HuH-7 (cell line): ENCODE results near the gene HBD.
A peak's percentile ranks its signal among the peaks of the same experiment; 100 is the strongest.

ENCODE experiments used
- DNase-seq: peaks from one replicate; pipeline ENCODE4 v3.0.0; 2011; ENCODE audit warnings: low spot score

Gene HBD

DNA sequence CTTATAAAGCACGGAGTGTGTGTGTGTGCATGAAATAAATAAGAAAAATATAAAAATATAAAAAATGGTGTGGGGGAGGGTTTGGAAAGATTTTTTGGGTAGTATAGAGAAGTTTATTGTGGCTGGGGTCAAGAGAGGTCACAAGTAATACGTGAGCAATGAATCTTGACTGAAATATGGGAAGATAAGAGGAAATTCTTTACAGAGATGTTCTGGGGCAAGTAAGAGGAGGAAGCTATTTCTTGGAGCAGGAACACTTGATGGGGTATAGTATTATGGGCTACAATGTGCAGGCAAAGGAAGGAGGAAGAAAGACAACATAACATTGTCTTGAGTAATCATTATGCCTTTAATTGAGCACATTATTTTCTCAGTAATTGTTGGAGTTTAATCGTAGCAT, 2.1 kb downstream of the HBD start:
- no peak for DNase-seq

DNA sequence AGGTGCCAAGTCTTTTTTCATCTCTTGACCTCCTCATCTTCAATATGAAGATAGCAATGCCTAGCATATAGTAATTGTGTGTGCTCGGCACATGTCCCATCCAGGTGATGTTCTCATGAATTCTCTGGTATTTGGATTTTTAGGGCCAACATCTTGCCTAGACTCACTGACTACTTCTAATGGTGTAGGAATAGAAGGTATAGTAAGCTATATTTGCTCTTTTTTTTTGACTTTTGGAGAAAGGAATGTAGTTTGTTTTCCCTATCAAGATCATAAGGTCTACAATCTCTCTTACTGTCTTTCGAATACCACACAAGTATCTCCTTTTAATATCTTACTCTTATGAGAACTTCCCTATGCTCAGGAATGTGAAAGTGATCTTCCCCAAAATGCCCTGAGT, 3.2 kb downstream of the HBD start:
- DNase-seq = no peak

DNA sequence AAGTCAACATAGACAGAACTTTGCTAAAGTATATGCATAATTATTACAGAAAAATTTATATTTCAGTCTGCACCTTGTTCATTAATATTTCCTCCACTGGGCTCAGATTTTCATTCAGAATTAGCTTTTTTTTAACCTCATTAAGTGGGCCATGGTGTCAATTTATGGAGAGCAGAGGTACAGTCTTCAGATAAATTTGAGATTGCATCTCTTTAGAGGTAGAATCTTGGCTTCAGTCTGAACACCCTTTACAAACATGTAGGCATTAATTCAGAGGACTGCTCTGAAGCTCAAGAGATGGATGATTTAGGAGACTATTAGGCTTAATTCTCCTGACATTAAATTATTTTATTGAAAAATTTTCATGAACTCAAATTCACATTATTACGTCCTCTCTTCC, 4.0 kb downstream of the HBD start:
- DNase-seq = no peak

DNA sequence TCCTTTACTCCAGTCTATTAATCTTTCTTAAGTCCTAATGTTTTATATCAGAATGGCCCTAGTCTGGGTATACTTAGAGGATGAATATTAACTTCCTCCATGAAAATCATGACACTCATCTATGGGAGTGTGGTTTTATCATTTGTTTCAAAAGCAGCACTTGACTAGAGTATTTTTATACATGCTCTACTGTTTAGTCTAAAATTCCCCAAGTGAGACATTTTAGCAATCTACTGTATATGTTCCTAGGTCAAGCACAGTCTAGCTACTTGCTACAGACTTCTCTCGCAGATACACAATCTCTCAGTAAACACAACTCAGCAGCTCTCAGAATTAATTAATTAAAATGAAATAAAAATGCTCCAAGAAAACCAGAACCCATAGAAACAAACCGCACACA, 4.5 kb downstream of the HBD start:
- no peak for DNase-seq

DNA sequence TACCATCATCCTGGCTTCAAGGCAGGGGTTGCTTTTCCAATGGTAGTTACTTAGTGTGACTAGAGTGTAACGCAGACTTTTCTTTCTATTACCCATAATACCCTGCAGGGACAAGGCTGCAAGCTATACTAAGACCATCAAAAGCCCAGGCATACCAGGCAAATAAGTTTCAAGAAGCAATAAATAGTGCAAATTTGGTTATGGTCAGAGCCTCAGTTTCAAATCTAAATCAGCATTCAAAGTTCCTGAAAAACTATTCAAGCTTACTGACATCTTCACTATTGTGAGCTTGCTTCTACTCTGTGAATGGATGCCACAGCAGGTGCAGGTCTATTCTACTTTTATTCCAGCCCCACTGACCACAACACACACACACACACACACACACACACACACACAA, 4.9 kb downstream of the HBD start:
- no peak for DNase-seq

DNA sequence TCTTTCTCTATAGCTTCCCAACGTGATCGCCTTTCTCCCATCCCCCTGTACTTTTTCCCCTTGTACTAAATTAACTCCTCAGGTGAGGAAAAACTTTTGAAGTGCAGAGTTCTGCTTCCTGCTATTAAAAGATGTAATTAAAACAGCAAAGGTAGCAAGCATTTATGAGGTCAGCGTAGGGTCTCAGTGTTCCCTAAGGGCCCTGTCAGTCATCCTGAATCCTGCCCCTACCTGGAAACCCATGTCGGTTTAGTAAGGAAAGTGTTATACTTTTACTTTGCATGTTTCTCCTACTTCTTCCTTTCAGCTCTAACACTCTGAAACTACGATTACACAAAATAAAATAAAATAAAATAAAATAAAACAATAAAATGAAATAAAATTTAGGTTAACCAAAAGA, 6.2 kb downstream of the HBD start:
- DNase-seq = no peak

DNA sequence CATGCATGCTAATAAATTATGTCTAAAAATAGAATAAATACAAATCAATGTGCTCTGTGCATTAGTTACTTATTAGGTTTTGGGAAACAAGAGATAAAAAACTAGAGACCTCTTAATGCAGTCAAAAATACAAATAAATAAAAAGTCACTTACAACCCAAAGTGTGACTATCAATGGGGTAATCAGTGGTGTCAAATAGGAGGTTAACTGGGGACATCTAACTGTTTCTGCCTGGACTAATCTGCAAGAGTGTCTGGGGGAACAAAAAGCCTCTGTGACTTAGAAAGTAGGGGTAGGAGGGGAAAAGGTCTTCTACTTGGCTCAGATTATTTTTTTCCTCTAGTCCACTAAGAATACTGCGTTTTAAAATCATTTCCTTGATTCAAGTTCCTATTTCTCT, 6.6 kb downstream of the HBD start:
- no peak for DNase-seq

DNA sequence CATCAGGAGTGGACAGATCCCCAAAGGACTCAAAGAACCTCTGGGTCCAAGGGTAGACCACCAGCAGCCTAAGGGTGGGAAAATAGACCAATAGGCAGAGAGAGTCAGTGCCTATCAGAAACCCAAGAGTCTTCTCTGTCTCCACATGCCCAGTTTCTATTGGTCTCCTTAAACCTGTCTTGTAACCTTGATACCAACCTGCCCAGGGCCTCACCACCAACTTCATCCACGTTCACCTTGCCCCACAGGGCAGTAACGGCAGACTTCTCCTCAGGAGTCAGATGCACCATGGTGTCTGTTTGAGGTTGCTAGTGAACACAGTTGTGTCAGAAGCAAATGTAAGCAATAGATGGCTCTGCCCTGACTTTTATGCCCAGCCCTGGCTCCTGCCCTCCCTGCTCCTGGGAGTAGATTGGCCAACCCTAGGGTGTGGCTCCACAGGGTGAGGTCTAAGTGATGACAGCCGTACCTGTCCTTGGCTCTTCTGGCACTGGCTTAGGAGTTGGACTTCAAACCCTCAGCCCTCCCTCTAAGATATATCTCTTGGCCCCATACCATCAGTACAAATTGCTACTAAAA, 7.5 kb downstream of the HBD start, which contains the start of gene HBB:
TSS of gene HBB (minus strand) at position 340 of the 579 bp plus-strand sequence. CDS start at position 290, 50 bp downstream.
- DNase-seq = no peak

DNA sequence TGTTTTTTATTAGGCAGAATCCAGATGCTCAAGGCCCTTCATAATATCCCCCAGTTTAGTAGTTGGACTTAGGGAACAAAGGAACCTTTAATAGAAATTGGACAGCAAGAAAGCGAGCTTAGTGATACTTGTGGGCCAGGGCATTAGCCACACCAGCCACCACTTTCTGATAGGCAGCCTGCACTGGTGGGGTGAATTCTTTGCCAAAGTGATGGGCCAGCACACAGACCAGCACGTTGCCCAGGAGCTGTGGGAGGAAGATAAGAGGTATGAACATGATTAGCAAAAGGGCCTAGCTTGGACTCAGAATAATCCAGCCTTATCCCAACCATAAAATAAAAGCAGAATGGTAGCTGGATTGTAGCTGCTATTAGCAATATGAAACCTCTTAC, 8.8 kb downstream of the HBD start:
- no peak for DNase-seq

DNA sequence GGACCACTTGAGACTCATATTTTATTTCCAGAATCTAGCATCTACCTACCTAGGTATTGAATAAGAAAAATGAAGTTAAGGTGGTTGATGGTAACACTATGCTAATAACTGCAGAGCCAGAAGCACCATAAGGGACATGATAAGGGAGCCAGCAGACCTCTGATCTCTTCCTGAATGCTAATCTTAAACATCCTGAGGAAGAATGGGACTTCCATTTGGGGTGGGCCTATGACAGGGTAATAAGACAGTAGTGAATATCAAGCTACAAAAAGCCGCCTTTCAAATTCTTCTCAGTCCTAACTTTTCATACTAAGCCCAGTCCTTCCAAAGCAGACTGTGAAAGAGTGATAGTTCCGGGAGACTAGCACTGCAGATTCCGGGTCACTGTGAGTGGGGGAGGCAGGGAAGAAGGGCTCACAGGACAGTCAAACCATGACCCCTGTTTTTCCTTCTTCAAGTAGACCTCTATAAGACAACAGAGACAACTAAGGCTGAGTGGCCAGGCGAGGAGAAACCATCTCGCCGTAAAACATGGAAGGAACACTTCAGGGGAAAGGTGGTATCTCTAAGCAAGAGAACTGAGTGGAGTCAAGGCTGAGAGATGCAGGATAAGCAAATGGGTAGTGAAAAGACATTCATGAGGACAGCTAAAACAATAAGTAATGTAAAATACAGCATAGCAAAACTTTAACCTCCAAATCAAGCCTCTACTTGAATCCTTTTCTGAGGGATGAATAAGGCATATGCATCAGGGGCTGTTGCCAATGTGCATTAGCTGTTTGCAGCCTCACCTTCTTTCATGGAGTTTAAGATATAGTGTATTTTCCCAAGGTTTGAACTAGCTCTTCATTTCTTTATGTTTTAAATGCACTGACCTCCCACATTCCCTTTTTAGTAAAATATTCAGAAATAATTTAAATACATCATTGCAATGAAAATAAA, 9.5 kb downstream of the HBD start:
- DNase-seq = no peak

DNA sequence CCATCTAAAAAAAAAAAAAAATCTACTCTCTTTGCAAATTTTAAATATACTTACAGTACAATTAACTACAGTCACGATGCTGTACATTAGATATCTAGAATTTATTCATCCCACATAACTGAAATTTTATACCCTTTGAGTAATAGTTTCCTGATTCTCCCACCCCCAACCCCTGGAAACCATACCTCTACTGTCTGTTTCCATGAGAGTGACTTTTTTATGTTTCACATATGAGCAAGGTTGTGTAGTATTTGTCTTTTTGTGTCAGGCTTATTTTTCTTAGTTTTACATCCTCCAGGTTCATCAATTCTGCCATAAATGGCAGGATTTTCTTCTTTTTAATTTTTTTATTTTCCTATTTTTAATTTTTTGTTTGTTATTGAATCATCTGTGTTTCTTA, 10.6 kb downstream of the HBD start:
- no peak for DNase-seq

DNA sequence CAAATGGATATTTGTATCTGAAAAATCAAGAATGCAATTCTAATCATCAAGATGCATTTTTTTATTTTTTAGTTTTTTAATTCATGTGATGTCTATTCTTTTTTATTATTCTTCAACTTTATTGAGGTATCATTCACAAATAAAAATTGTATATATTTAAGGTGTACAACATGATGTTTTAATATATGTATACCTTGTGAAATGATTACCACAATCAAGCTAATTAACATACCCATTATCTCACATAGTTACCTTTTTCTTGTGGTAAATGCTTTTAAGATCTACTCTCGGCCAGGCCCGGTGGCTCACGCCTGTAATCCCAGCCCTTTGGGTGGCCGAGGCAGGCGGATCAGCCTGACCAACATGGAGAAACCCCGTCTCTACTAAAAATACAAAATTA, 11.1 kb downstream of the HBD start:
- DNase-seq = no peak

DNA sequence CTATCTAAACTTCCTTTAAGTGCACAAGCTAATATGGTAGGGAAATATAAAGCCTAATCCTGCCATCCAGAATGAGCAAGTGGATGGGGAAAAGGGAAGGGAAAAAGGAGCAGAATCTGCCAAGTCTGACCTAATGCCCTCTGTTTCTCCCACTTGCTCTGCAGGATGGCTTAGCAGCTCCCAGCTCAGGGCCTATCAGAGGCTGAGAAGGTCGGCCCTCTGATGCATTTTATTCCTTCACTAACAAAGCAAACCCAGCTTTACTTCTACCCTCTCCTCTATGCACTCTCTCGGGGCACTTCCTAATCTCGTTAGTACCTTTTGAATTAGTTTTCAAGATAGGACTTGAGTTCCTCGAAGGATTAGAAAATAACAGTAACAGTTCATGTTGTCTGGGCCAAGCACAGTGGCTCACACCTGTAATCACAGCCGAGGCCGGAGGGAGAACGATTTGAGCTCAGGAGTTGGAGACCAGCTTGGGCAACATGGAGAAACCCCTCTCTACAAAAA, 23.9 kb downstream of the HBD start:
- DNase-seq = no peak

DNA sequence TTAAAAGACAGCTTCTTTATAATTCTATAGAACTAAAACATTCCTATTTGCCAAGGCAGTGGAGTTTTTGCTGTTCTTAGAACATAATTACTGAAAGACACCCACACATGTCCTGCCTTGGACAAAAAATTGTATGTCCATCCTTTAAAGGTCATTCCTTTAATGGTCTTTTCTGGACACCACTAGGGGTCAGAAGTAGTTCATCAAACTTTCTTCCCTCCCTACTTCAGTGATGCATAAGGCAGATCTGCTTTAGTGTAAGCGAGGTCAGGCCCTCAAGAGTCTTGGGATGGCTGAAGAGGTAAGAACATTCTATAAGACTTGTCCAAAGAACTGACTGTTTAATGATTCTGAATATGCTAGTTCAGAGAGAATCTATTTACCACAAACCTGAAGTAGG, 29.5 kb downstream of the HBD start:
- DNase-seq = peak; percentile 28

DNA sequence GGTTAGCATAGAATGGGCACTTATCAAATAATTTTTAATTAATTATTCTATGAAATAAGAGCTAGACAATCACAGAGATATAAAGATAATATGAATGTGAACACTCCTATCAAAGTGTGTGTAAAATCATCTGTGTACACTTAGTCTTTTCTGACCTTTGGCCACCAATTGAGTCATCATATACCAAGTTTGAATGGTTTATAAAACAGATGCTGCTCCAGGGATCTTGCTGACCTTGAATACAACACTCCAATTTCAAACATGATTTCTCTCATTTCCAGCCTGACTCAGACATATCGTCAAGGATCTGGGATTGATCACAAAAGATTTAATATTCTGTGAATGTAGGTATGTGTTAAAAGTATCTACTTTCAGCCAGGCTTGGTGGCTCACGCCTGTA, 30.9 kb downstream of the HBD start:
- DNase-seq = no peak

DNA sequence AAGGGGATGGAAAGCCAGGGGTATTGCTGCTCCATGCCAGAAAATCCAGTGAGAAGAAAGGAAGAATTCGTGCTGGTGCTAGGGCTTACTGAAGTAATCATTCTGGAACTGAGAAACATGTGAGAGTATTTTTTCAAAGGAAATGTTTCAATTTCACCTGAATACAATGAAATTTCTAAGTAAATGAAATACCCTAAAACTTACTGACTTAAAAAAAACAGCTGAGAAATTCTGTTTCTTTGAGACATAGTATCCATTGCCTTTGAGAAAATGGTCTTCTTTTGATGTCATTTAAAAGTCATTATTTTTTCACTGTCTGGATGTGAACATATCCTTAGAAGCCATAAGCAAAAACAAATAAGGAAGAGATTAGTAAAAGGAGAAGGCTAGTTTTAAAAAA, 33.7 kb downstream of the HBD start, which contains the start of gene OR51V1:
TSS of gene OR51V1 (minus strand) at position 101 of the 400 bp plus-strand sequence. CDS start at position 101, 0 bp downstream.
- DNase-seq = no peak

DNA sequence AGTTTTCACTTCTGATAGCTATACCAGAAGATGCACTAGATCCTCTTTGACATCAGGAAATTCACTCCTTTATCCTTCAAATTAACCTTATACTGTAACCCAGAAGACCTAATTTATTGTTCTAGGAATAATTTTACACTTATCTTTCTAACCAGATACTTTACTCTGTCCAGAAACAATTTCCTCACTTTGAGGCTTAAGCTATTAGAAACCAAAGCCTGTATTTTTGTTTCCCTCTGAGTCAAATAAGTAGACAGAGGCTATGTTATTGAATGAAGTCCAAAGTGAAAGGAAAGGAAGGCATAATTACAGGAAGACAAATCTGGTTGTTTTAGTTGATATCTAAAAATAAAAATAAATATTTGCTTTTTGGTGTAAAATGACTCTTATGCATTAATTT, 36.0 kb downstream of the HBD start:
- DNase-seq = no peak

DNA sequence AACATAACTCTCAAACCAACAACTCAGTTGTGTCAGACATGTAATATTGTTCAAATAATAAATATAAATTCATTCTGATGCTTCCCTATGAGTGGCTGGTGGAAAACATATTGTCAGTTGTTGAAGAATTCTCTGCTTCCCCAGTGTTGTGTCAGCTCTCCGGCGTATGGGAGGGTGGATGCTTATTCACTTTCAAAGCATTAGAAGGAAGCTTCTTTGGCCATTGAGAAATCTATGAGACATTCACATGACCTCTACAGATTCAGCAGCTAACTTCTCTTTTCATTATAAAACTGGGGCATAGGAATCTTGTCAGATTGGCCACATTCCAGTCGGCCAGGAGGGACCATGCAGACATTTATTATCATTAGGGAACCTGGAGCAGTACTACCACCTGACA, 36.7 kb downstream of the HBD start:
- DNase-seq = no peak

DNA sequence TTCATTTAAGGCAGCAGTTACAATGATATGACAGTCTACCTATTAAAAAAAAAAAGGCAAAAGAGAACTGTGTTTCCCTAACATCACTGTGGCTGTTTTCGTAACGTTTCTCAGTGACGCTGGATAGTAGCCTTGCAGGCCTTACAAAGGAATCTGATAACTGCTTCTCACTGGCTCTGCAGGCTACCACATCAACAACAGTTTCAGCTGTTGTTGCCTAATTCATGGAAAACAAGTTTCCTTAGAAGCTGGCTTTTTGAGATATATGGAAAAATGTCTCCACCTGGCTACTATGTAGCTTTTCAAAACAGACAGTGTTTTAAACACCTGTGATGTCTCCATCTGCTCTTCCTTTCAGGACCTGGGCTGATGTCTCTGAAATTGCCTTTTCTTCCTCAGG, 37.6 kb downstream of the HBD start:
- no peak for DNase-seq

DNA sequence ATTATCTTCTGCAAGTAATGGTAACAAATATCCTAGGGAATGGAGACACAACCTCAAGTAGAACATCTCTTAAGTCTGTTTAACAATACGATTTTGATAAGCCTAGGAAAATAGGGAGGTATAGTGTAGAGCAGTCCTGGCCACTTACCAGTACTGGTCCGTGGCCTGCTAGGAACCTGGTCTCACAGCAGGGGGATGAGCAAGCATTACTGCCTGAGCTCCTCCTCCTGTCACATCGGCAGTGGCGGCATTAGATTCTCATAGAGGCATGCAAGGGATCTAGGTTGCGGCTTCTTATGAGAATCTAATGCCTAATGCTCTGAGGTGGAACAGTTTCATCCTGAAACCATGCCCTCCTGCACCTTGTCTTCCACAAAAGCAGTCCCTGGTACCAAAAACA, 38.2 kb downstream of the HBD start:
- no peak for DNase-seq

DNA sequence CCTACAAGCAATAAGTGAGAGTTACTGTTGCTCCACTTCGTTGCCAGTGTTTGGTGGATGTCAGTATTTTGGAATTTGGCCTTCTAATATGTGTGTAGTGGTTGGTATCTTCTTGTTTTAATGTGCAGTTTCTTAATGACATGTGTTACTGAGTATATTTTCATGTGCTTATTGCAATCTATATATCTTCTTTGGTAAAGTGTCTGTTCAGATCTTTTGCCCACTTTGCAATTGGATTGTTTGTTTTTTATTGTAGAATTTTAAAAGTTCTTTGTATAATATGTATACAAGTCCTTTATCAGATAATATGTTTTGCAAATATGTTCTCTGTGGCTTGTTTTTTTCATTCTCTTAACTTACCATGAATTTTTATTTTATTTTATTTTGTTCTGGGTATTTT, 41.5 kb downstream of the HBD start:
- no peak for DNase-seq

DNA sequence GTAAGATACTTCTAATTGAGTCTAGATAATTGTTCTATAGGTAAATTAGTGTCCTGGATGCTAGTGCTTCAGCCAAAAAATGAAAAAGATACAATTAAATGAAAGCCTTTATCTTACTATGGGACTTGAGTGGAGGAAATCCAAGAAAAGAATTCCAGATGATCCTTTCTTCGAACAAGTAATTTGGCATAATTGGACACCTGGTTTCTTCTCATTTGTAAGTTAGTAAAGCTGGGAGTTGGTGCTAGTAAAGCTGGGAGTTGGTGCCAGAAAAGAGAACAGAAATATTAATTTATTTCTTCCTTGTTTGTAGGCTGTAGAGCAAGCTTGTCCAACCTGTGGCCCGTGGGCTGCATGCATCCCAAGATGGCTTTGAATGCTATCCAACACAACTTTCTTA, 46.1 kb downstream of the HBD start:
- no peak for DNase-seq
